KOPT-K1 (cell line): ENCODE results near the gene IFFO2.

Experiments used
- H3K27ac ChIP-seq: fragments of 200-600 bp; sonication (generic); 2 replicates; pipeline ENCODE4 v1.5.1; 2016; ENCODE audit warnings: antibody characterized with exemption, mild to moderate bottlenecking, low read depth, low read length; ENCODE audit not compliant: poor library complexity, severe bottlenecking
- H3K36me3 ChIP-seq: fragments of 200-600 bp; sonication (generic); 2 replicates; pipeline ENCODE4 v1.5.1; 2017; ENCODE audit warnings: antibody characterized with exemption, mild to moderate bottlenecking, low read length, moderate library complexity; ENCODE audit not compliant: insufficient read depth
- H3K9me3 ChIP-seq: fragments of 200-600 bp; sonication (generic); 2 replicates; pipeline ENCODE4 v1.5.1; 2017; ENCODE audit warnings: antibody characterized with exemption, low read length, mild to moderate bottlenecking; ENCODE audit not compliant: insufficient read depth, poor library complexity, severe bottlenecking

IFFO2 gene

DNA sequence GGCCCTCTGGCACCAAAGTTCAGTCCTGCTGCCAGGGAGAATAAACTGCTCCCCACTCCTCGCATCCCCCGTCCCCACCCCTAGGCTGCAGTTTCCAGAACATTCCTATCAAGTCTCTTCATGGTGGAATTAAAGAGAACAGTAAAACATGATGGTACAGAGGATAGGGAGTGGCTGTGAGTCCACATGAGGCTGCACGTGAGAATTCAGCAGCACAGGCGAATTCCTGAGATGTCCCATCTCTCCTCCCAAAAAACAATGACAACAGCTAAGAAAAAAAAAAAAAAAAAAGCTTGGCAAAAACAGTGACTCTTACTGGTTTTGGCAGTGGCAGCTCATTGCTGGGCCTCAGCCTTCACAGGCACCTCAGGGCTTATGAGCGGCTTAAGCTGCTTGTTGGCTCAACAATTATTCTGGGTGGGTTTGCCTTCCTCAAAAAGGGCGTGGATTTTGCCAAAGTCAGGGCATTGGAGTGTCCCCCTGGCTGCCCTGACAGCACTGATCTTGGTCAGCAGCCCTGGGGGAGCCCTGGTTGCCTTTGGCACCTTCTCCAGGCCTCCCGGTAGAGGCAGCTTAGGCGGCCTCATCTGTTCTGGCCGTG lies 5.7 kb upstream of the IFFO2 start:
- Histone ChIP-seq H3K27ac (no peak overlapping the region), H3K9me3 (no peaks in the 10 kb centered on the region), H3K36me3 (no peaks in the 10 kb centered on the region)

- no peaks in the 10 kb centered on the region for H3K36me3 ChIP-seq
- H3K27ac ChIP-seq = no peak overlapping the region
- no peaks in the 10 kb centered on the region for H3K9me3 ChIP-seq
These were observed 4.3 kb upstream of the IFFO2 start for GRCh38 chr1:18960821-18961220.

GRCh38 chr1:18960409-18960808 lies 3.9 kb upstream of the IFFO2 start:
- no peaks in the 10 kb centered on the region for H3K36me3 ChIP-seq
- H3K9me3 ChIP-seq = no peaks in the 10 kb centered on the region
- H3K27ac ChIP-seq = no peak overlapping the region

DNA sequence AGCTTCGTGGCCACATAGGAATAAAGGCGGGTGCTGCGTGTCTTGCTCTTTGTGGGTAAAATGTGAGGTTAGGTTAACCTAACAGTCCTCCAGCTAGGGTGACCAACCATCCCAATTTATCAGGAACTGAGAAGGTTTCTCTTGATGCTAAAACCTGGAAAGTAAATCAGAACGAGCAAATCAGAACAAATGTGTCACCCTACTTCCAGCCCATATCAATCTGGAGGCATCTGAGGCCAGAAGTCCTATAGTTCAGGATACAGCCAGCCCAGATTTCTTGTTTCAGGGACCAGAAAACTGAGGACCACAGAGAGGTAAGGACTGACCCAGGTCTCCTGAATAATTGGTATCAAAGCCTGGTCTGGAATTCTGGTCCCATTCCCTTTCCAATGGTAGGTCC lies 3.1 kb upstream of the IFFO2 start:
- no peaks in the 10 kb centered on the region for H3K36me3 ChIP-seq
- no peaks in the 10 kb centered on the region for H3K9me3 ChIP-seq
- H3K27ac ChIP-seq = no peak overlapping the region

GRCh38 chr1:18957532-18958300 lies 1.2 kb upstream of the IFFO2 start:
- Histone ChIP-seq H3K9me3 (no peaks in the 10 kb centered on the region), H3K27ac (no peak overlapping the region), H3K36me3 (no peaks in the 10 kb centered on the region)

- no peaks in the 10 kb centered on the region for H3K36me3 ChIP-seq
- H3K9me3 ChIP-seq = no peaks in the 10 kb centered on the region
- H3K27ac ChIP-seq = no peak overlapping the region
These were observed 653 bp upstream of the IFFO2 start for GRCh38 chr1:18957136-18957521.

GRCh38 chr1:18955441-18956192 lies 859 bp downstream of the IFFO2 start:
- no peak overlapping the region for H3K27ac ChIP-seq
- no peaks in the 10 kb centered on the region for H3K9me3 ChIP-seq
- H3K36me3 ChIP-seq = no peaks in the 10 kb centered on the region

GRCh38 chr1:18955131-18955440 lies 1.4 kb downstream of the IFFO2 start:
- Histone ChIP-seq H3K27ac (no peak overlapping the region), H3K9me3 (no peaks in the 10 kb centered on the region), H3K36me3 (no peaks in the 10 kb centered on the region)

DNA sequence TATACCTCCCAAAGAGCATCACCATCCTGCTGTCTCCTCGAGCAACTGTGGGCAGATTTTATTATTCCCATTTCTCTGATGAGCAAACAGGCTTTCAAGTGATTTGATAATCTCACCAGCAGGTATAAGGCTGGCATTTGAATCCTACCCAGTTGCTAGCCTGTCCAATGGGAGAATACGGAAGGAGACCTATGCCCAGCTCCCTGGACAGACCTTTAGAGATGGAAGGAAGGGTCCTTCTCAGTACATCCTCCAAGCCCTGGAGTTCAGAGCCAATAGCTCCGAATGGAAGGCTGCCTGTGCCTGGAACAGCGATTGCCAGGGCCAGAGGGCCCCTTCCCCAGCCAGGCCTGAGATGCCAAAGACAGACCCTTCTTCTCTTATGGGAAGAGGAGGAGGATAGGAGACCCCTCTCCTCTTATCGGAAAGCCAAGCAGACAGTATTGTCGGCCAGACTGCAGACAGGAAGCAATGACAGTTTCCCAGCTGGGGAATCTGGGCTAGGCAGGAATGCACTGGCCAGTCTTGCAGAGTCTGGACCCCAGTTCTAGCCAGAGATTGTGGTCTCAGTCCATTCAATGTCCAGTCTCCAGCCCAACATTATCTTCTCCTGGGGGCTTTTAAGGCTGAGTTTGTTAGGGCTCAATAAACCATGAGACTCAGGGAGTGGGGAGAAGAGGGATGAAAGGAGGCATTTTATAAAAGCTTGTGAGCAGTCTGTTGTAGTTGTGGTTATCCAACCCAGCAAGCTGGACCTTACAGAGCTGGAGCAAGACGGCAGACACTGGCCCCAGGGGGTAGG lies 2.0 kb downstream of the IFFO2 start:
- Histone ChIP-seq H3K36me3 (no peaks in the 10 kb centered on the region), H3K9me3 (no peaks in the 10 kb centered on the region), H3K27ac (no peak overlapping the region)

GRCh38 chr1:18953731-18954231 lies 2.7 kb downstream of the IFFO2 start:
- Histone ChIP-seq H3K27ac (no peak overlapping the region), H3K36me3 (no peaks in the 10 kb centered on the region), H3K9me3 (no peaks in the 10 kb centered on the region)

- H3K27ac ChIP-seq = no peak overlapping the region
- no peaks in the 10 kb centered on the region for H3K36me3 ChIP-seq
- H3K9me3 ChIP-seq = no peaks in the 10 kb centered on the region
These were observed 4.6 kb downstream of the IFFO2 start for GRCh38 chr1:18951818-18952391.

DNA sequence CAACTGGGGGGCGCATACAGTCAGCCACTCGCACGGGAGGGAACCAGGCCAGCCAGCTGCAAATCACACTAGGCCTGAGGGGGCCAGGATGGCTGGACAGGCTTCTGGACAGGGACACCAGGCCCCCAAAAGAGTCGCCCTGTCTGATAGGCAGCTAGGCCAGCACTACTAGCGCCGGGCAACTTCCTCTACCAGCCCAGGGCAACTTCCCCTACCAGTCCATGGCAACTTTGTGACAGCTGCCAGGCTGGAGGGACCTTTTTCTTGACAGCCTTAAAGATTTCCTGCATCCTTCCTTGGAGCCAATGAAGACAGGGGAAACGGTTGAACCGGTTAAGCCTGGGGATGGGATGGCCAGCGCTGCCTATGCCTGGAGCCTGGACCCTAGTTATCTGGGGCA lies 5.1 kb downstream of the IFFO2 start:
- Histone ChIP-seq H3K36me3 (no peaks in the 10 kb centered on the region), H3K9me3 (no peaks in the 10 kb centered on the region), H3K27ac (no peak overlapping the region)

DNA sequence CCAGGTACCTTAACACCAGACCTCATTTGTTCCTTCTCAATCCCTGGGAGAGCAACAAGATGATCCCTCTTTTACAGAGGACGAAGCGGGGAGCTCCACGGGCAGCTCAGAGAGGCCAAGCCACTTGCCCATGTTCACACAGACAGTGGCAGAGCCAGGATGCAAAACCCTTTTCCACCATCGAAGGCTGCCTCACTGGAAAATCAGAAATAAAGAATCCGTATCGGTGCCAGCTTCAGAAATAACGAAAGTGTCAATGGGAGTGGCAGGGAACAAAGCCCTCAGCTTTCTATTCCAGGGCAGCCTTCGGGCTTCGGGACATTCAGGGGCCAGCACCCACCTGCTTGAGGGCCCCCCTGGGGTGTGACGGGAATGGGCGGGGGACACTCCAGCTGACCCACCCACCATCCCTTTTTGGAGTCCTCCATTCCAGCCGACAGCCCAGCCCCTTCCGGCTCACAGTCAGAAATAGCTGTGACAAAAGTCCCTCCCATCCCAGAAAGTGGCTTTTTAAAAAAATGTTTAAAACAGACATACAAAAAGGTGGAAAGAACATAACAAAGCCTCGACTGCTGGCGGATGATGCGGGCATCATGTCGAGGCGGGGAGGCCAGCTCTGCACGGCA lies 6.0 kb downstream of the IFFO2 start:
- no peaks in the 10 kb centered on the region for H3K36me3 ChIP-seq
- H3K27ac ChIP-seq = no peak overlapping the region

GRCh38 chr1:18949686-18950400 lies 6.6 kb downstream of the IFFO2 start:
- Histone ChIP-seq H3K9me3 (no peaks in the 10 kb centered on the region), H3K27ac (no peak overlapping the region), H3K36me3 (no peaks in the 10 kb centered on the region)

More for the DNA sequence above, 6.0 kb downstream of the IFFO2 start:
- H3K9me3 ChIP-seq = no peaks in the 10 kb centered on the region
